K562 (cell line): ENCODE results near the gene OR6S1. TPM values are rescaled to one million over a fixed set of nuclear protein-coding genes. Genes with fewer than 3 reads are reported as not detected.
A peak's percentile ranks its signal among the peaks of the same experiment; 100 is the strongest.

ENCODE experiments used
- ARNT ChIP-seq, 2 experiments: fragments of 450-650 bp; IDR thresholded peaks; 2 replicates each; pipeline ENCODE4 v1.6.1; 2016; ENCODE audit warnings: mild to moderate bottlenecking in 1 of 2
- BCOR ChIP-seq: fragments of 450-650 bp; IDR thresholded peaks from 2 replicates; pipeline ENCODE4 v1.6.1; 2016
- ELF1 ChIP-seq: fragments of 200-800 bp; sonication (Bioruptor generic); IDR thresholded peaks from 2 replicates; pipeline ENCODE4 v1.6.1; 2016; ENCODE audit warnings: missing genetic modification characterization, missing compliant biosample characterization
- ETV1 ChIP-seq: fragments of 450-650 bp; conservative IDR thresholded peaks from 2 replicates; pipeline ENCODE4 v1.6.1; 2016; ENCODE audit warnings: missing genetic modification characterization, control low read depth, low read depth, missing compliant biosample characterization
- GABPA ChIP-seq: fragments of 200-800 bp; sonication (Bioruptor generic); conservative IDR thresholded peaks from 2 replicates; pipeline ENCODE4 v1.6.1; 2016; ENCODE audit warnings: low read depth, missing genetic modification characterization, missing compliant biosample characterization
- HNRNPUL1 ChIP-seq: fragments of 200-400 bp; formaldehyde crosslinking; IDR thresholded peaks from 2 replicates; pipeline ENCODE4 v1.6.1; 2017; ENCODE audit warnings: low read length
- JUND ChIP-seq, 2 experiments: IDR thresholded peaks; 2 replicates in 1 of 2; 3 replicates in 1 of 2; pipeline ENCODE4 v1.6.1; 2011; ENCODE audit warnings: borderline replicate concordance in 2 of 2, low read depth in 2 of 2, low read length in 2 of 2, improper control_type of control experiment in 1 of 2, missing biosample characterization in 1 of 2, missing genetic modification characterization in 1 of 2, missing genetic modification reagents in 1 of 2
- RFX1 ChIP-seq: fragments of 450-650 bp; IDR thresholded peaks from 2 replicates; pipeline ENCODE4 v1.6.1; 2016; ENCODE audit warnings: mild to moderate bottlenecking, moderate library complexity
- SIRT6 ChIP-seq: IDR thresholded peaks from one replicate; pipeline ENCODE4 v1.6.1; 2012; ENCODE audit warnings: low read depth, mild to moderate bottlenecking, control low read depth, inconsistent platforms, low read length, moderate library complexity
- SPI1 ChIP-seq: IDR thresholded peaks from 2 replicates; pipeline ENCODE4 v1.6.1; 2011; ENCODE audit warnings: low read depth, low read length, control low read depth, borderline replicate concordance
- TBL1XR1 ChIP-seq, 2 experiments: IDR thresholded peaks; 2 replicates each; pipeline ENCODE4 v1.6.1; 2012; ENCODE audit warnings: improper control_type of control experiment in 2 of 2, low read length in 2 of 2, mild to moderate bottlenecking in 1 of 2
- TEAD1 ChIP-seq, 2 experiments: fragments of 450-650 bp in 1 of 2; sonication (generic) in 1 of 2; formaldehyde crosslinking; IDR thresholded peaks; 2 replicates each; pipeline versions ENCODE4 v1.4.0 to v1.8.0; 2020 to 2022; ENCODE audit warnings: mild to moderate bottlenecking in 2 of 2, missing genetic modification reagents in 1 of 2
- U2AF1 ChIP-seq: fragments of 200-400 bp; formaldehyde crosslinking; optimal IDR thresholded peaks from 2 replicates; pipeline ENCODE3; 2017; ENCODE audit warnings: mild to moderate bottlenecking, low read depth, low read length, moderate library complexity
- ZNF217 ChIP-seq: sonication (generic); formaldehyde crosslinking; IDR thresholded peaks from 2 replicates; pipeline ENCODE4 v1.8.0; 2022; ENCODE audit warnings: mild to moderate bottlenecking, missing genetic modification reagents
- ZNF263 ChIP-seq: sonication (generic); formaldehyde crosslinking; IDR thresholded peaks from 2 replicates; pipeline ENCODE4 v1.8.0; 2022; ENCODE audit warnings: mild to moderate bottlenecking, missing genetic modification reagents, borderline replicate concordance
- ZNF3 ChIP-seq: fragments of 250-450 bp; sonication (Bioruptor Pico); IDR thresholded peaks from 2 replicates; pipeline ENCODE4 v1.5.0; 2021; ENCODE audit warnings: mild to moderate bottlenecking, moderate library complexity
- ZNF449 ChIP-seq: fragments of 250-450 bp; sonication (Bioruptor Pico); IDR thresholded peaks from 2 replicates; pipeline ENCODE4 v1.8.0; 2022; ENCODE audit warnings: moderate library complexity, mild to moderate bottlenecking, inconsistent platforms
- polyA plus RNA-seq, 8 experiments: library from polyadenylated mRNA; depleted of rRNA in 4 of 8; stranded (reverse) in 5 of 8; unstranded in 3 of 8; fragments of >200 nt; fragmentation: Nextera tagmentation in 2 of 8; fragmentation: Illumina TruSeq in 1 of 8; extraction: Ambion mirVana in 2 of 8; extraction: Trizol in 1 of 8; gene quantifications; 2 replicates each; pipeline versions ENCODE4 v1.2.1 to v1.2.3, GENCODE V29; 2011 to 2014; ENCODE audit warnings: inconsistent platforms in 1 of 8, missing spikeins in 1 of 8
- total RNA-seq, 7 experiments: library from RNA; depleted of rRNA in 6 of 7; stranded (reverse); fragments of >200 nt in 6 of 7; fragmentation: Illumina TruSeq in 2 of 7; extraction: Trizol in 2 of 7; gene quantifications; 2 replicates each; pipeline versions ENCODE4 v1.2.1 to v1.2.3, GENCODE V29; 2011 to 2021; ENCODE audit warnings: low replicate concordance in 1 of 7

OR6S1 gene
- total and polyA plus RNA-seq, 9 of the 15 experiments (the other 6 are each of a cell fraction or from before 2014, with no cell fraction given): not detected

GRCh38 chr14:20681348-20682126 lies 40.0 kb upstream of the OR6S1 start (continued):
- TF ChIP-seq TEAD1 (CRISPR knock-in tag; IDR thresholded peaks at IDR 0.05): peak; percentile 65 to 72; a peak in 1 of 4 replicates
- TF ChIP-seq ELF1 (tag): peak; percentile 18; the same call in 1 of the 2 replicates
- no peak for TF ChIP-seq SPI1
- no peak for TF ChIP-seq RFX1
- peak; percentile 29 to 86; a peak in 1 of 4 replicates for TF ChIP-seq TBL1XR1 (IDR thresholded peaks at IDR 0.05; ENCODE audit: low read length in 2 of 2)
- no peak for TF ChIP-seq U2AF1
- peak; percentile 40; the same call in 1 of the 2 replicates for TF ChIP-seq BCOR
- no peak for TF ChIP-seq ZNF449 (CRISPR knock-in tag)
- no peak for TF ChIP-seq SIRT6
- no peak for TF ChIP-seq ZNF3 (CRISPR knock-in tag)
- no peak for TF ChIP-seq ZNF217 (CRISPR knock-in tag)
- 0 out of 2 replicates have a peak, but pooled peaks have one; percentile 27 for TF ChIP-seq ETV1 (tag)
- no peak for TF ChIP-seq HNRNPUL1
- no peak for TF ChIP-seq JUND (IDR thresholded peaks at IDR 0.05; ENCODE audit: borderline replicate concordance, low read depth, low read length)
- 0 out of 3 replicates have a peak, but pooled peaks have one; percentile 10 for TF ChIP-seq JUND (tag; IDR thresholded peaks at IDR 0.05; ENCODE audit: borderline replicate concordance, low read depth, low read length)
- TF ChIP-seq GABPA (tag): no peak
- no peak for TF ChIP-seq ARNT (IDR thresholded peaks at IDR 0.05)
- TF ChIP-seq ZNF263 (CRISPR knock-in tag): no peak
